T-helper 2 cell treated with Interferon-gamma antibody and Interleukin-4, amounts not matched to agents 100 ng/mL and 5 ng/mL, for 36 hours (primary cell): ENCODE measurements around the gene VPS11. TPM values are rescaled to one million over a fixed set of nuclear protein-coding genes. Genes with fewer than 3 reads are reported as not detected.

Experiments
- intact Hi-C: fragments of 100-400 bp; cut with micrococcal nuclease; formaldehyde crosslinking; loops from one replicate; pipeline ENCODE4 v1.15.1; 2023
- total RNA-seq: library from RNA; stranded (reverse); gene quantifications from 2 replicates; pipeline ENCODE4 v1.2.3, GENCODE V29; 2022

VPS11 gene
- total RNA-seq, 1 donor from 2014 or later, result 31.7 TPM

- intact Hi-C loops, result no loop called here
Observed at GRCh38 chr11:119078675-119079420, 11.2 kb downstream of the VPS11 start.

- intact Hi-C loops, result no loop called here
Observed at GRCh38 chr11:119081682-119082260, 14.2 kb downstream of the VPS11 start.

- intact Hi-C loops, result loop anchor here (1.0 to 2.0 kb wide), 5 partner anchors 10 to 36 kb away; partner anchors contain the start of genes DPAGT1, HINFP, HYOU1 and VPS11
Observed at GRCh38 chr11:119084663-119085436, 17.2 kb downstream of the VPS11 start, which contains the start of gene HMBS. Gene HMBS (plus strand): TSS chr11:119084881. CDS start chr11:119085034, 153 bp downstream.

GRCh38 chr11:119085437-119085847 is 17.8 kb downstream of the VPS11 start:
- intact Hi-C loops, result loop anchor here (1.0 to 2.0 kb wide), 4 partner anchors 10 to 36 kb away; partner anchors contain the start of genes DPAGT1, HINFP and HYOU1

GRCh38 chr11:119087123-119087522 is 19.5 kb downstream of the VPS11 start:
- intact Hi-C loops, result no loop called here

- intact Hi-C loops, result no loop called here
Observed at GRCh38 chr11:119087747-119088241, 20.2 kb downstream of the VPS11 start.

- intact Hi-C loops, result no loop called here
Observed at GRCh38 chr11:119088406-119088805, 20.8 kb downstream of the VPS11 start.

GRCh38 chr11:119089319-119089718 is 21.7 kb downstream of the VPS11 start:
- intact Hi-C loops, result no loop called here

GRCh38 chr11:119091178-119091577 is 23.6 kb downstream of the VPS11 start:
- intact Hi-C loops, result loop anchor here (10.0 kb wide), 1 partner anchor 656 kb away; the partner anchor contains the start of gene KMT2A

GRCh38 chr11:119091966-119092879 is 24.6 kb downstream of the VPS11 start:
- intact Hi-C loops, result loop anchor here (10.0 kb wide), 1 partner anchor 657 kb away; the partner anchor contains the start of gene KMT2A

- intact Hi-C loops, result loop anchor here (10.0 kb wide), 1 partner anchor 658 kb away; the partner anchor contains the start of gene KMT2A
Observed at GRCh38 chr11:119092880-119093842, 25.5 kb downstream of the VPS11 start.

GRCh38 chr11:119093942-119094815 is 26.6 kb downstream of the VPS11 start:
- intact Hi-C loops, result loop anchor here (1.0 to 10.0 kb wide), 3 partner anchors 8 to 659 kb away; partner anchors contain the start of genes CBL and KMT2A

GRCh38 chr11:119094816-119095065 is 27.1 kb downstream of the VPS11 start:
- intact Hi-C loops, result loop anchor here (1.0 to 10.0 kb wide), 10 partner anchors 8 to 660 kb away; partner anchors contain the start of genes C2CD2L, CBL, HINFP and HYOU1

GRCh38 chr11:119095066-119095880 is 27.7 kb downstream of the VPS11 start:
- intact Hi-C loops, result loop anchor here (1.0 to 10.0 kb wide), 9 partner anchors 10 to 660 kb away; partner anchors contain the start of genes C2CD2L, CBL, HINFP and HYOU1

- intact Hi-C loops, result loop anchor here (2.0 to 10.0 kb wide), 4 partner anchors 15 to 665 kb away; partner anchors contain the start of genes DDX6, HMBS and KMT2A
Observed at GRCh38 chr11:119099711-119100110, 32.1 kb downstream of the VPS11 start.

GRCh38 chr11:119100246-119100970 is 32.8 kb downstream of the VPS11 start:
- intact Hi-C loops, result loop anchor here (2.0 to 5.0 kb wide), 3 partner anchors 16 to 308 kb away; partner anchors contain the start of genes DDX6 and HMBS
